Measurements from ENCODE around the gene HPS4. TPM values are rescaled to one million over a fixed set of nuclear protein-coding genes. Genes with fewer than 3 reads are reported as not detected.
A peak's percentile ranks its signal among the peaks of the same experiment; 100 is the strongest.
"Not testable (repeated sequence)": the region's sequence is repeated elsewhere in the genome, so short reads cannot be mapped to it uniquely, and the experiment has no call there.

Gene HPS4
- total RNA-seq, 1 donor from 2014 or later, result 14.1 TPM

GRCh38 chr22:26416670-26417276 lies 66.8 kb downstream of the HPS4 start:
- DNase-seq (ENCODE audit: low read depth in 2 of 2), result peak; percentile 8 to 16

GRCh38 chr22:26416256-26416655 lies 67.3 kb downstream of the HPS4 start:
- DNase-seq (ENCODE audit: low read depth in 2 of 2), result no peak

GRCh38 chr22:26414347-26414746 lies 69.2 kb downstream of the HPS4 start:
- no peak for DNase-seq (ENCODE audit: low read depth in 2 of 2)

GRCh38 chr22:26410386-26410785 lies 73.2 kb downstream of the HPS4 start:
- DNase-seq (ENCODE audit: low read depth in 2 of 2), result no peak

GRCh38 chr22:26409719-26410335 lies 73.8 kb downstream of the HPS4 start:
- DNase-seq (ENCODE audit: low read depth in 2 of 2), result peak in 1 of 2 donors; percentile 40

- DNase-seq (ENCODE audit: low read depth in 2 of 2), result not testable (repeated sequence)
These were observed 74.9 kb downstream of the HPS4 start for GRCh38 chr22:26408562-26409220.

- peak in 1 of 2 donors; percentile 16 for DNase-seq (ENCODE audit: low read depth in 2 of 2)
These were observed 77.5 kb downstream of the HPS4 start for GRCh38 chr22:26406118-26406517.

GRCh38 chr22:26404851-26405421 lies 78.6 kb downstream of the HPS4 start:
- no peak for DNase-seq (ENCODE audit: low read depth in 2 of 2)

- DNase-seq (ENCODE audit: low read depth in 2 of 2), result no peak
These were observed 81.9 kb downstream of the HPS4 start for GRCh38 chr22:26401726-26402125.

Other genes with a start within 250 kb of the HPS4 start
- 1.1 and 1.6 TPM in 2 replicates for gene ASPHD2, start 54.5 kb downstream of the HPS4 start, total RNA-seq
- 6.3 and 7.5 TPM in 2 replicates for gene SRRD, start 94 bp upstream of the HPS4 start, total RNA-seq
- 24.6 and 34.5 TPM in 2 replicates for gene TFIP11, start 28.7 kb upstream of the HPS4 start, total RNA-seq
- 34.7 and 78.8 TPM in 2 replicates for gene TPST2, start 106.3 kb upstream of the HPS4 start, total RNA-seq
- gene CRYBB1, start 134.2 kb upstream of the HPS4 start, total RNA-seq, result 0.22 and 0.40 TPM in 2 replicates
- gene CRYBA4, start 138.2 kb upstream of the HPS4 start, total RNA-seq, result not detected in 2 replicates
- gene MIAT, start 173.8 kb upstream of the HPS4 start, total RNA-seq, result 0.22 and 0.60 TPM in 2 replicates

Data from lung microvascular endothelial cell (primary cell).